NCI-H774 (cell line): ENCODE measurements around the gene IRF2BP2.
"Not testable (repeated sequence)": the region's sequence is repeated elsewhere in the genome, so short reads cannot be mapped to it uniquely, and the experiment has no call there.

ENCODE experiments used
- DNase-seq: peaks from one replicate; lab custom pipeline; 2025; lab: John Stamatoyannopoulos, UW

Gene IRF2BP2

DNA sequence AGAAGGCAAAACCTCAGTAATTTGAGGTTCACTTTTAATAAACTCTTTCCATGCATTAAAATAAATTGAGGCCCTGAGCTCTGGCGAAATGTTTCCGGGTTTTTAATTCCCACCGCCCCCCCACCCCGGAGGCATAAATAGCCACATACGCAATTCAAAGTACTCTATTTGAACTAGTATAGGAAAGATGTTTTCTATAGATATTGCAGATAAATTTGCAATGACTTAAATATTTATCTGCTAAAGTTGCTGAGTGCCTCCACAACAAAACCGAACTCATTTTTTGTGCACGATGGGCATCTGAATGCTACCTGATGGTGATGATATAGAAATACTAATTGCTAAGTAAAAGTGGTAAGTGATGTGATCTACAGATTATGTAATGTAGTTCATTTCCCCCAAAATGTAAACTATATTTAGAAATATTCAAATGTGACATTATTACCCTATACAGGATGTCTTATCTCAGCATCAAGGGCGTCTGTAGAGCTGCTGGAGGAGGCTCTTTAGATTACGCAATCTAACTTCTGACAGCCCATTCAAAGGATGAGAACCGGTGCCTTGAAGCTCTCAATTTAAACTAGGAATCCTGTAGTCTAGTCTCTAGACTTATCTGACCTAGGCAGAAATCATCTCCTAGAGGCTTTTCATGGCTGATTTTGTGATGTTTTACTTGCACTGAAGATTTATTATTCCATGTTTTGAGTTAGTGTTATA is 8.5 kb downstream of the IRF2BP2 start:
- no peak for DNase-seq

DNA sequence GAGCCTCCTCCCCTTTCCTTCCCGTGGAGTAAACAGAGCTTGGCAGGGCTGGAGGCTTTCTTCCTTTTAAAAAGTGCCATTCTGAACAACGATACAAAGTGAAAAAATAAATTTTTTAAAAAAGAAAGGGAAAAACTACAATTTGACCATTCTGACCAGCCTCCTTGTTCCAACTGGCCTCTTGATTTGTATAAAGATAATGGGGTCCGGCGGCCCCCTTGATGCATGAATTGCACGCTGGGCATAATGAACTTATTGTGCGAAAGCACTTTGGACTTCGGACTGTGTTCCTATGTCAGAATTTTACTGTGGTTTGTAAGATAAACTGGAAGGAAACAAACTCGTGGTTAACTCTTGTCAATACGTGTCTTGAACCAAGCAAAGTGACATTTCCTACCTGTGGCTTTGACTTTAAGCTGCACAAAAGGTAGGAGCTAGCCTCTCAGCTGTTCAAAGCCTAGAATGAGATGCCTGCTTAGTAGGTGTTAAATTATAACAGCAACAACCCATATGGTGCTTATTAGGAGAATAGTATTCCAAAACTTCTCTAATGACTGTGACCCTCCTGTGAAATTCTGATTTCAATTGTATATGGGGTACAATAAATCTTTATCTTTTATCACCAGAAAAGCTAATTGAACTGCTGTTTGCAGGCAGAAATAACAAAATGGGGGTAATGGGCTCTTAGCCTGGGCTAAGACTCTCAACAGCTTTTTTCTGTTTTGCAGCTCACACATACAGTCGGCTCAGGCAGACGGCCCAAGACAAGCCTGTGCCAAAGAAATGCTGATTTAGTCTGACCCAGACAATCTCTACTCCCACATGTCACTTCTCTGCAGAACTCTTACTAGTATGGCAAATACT is 9.3 kb downstream of the IRF2BP2 start:
- no peak for DNase-seq

DNA sequence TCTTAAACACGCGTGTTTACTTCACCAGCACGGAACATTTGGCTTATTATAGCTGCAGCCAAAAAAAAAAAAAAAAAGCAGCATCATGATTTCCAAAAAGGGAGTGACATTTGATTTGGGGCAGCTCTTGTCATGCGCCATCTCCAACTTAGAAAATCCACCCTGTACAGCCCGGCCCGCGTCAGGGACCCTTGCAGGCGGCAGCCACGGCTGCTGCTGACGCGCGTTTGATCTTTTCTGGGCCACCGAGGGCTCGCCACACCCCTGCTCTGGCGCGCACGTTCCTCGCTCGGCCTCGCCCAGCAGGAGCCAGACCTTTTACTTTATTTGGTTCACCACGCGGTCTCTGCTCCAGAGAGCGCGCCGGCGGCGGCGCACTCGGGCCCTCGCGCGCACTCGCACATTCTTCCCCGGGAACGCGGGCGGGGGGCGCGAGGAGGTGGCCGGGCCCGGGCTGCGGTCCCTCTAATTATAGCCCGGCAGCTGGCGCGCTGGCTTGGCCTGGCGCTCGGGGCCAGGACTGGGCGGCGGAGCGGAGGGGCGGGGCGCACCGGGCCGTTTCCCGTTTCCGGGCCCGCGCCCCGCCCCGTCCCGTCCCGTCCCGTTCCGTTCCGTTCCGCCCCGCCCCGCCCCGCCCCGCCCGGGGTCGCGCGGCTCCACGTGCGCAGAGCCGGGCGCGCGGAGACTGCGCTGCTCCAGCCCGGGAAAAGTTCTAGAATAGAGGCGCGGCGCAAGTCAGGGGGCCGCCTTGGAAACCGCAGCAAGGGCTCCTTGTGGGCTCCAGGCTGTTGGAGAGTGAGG is 10.2 kb downstream of the IRF2BP2 start:
- peak; percentile 91 for DNase-seq

DNA sequence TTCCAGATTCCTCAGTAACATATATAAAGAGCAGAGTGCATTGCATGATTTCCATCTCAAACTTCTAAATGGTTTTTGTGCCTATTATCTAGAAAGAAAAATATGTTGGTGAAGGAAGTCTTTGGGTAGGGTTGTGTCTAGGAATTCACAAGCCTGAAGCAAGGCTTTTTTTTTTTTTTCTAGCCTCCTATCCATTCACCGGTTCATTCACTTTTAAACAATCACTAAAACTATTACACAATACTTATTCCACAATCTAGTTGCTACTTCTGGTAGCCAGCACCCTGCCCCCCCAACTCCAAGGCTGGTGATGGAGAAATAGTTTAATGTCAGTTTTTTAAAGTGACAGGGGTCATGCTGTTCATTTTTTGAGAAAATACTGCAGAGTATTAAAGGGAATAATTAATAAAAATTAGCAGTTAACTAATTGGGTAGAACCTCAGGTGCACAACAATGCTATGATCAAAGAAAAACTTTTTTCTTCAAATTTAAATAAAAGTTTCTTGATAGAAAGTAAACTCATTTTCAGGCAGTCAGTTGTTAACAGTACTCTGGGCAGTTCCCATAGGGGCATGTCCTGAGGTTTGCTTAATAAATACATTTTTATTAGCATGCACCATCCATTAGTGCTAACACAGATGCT is 10.9 kb downstream of the IRF2BP2 start:
- DNase-seq, result no peak

DNA sequence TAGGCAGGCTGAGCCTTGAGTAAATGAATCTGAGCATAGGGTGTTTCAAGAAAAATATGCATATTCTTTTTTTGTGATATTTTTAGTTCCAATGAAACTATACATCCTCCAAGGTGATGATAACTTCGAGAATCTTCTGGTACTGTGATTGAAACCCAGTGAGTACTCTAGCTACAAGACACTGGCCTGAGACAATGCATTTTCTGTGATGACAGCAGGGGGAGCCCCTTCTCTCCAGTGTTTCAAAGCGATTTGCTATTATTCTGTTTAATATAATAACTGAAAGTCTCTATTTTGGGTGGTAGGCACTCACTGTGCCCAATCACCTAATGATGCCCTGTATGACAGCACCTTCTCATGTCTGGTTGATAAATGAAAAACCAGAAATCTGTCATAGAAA is 12.1 kb downstream of the IRF2BP2 start:
- DNase-seq, result no peak

DNA sequence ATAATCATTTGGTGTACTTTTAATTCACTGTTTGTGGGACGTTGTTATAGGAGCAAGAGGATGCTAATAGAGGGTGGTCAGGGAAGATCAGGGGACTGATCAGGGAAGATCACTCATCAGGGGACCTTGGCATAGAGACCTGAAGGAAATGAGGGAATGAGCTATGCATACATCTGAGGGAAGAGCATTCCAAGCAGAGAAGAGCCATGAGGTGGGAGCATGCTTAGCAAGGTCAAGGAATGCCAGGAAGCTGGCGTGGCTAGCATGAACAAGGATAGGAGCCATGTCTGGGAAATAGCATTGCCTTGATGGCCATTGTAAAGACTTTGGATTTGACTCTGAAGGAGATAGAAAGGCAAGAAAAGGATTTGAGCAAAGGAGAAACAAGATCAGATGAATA is 14.1 kb downstream of the IRF2BP2 start:
- no peak for DNase-seq

DNA sequence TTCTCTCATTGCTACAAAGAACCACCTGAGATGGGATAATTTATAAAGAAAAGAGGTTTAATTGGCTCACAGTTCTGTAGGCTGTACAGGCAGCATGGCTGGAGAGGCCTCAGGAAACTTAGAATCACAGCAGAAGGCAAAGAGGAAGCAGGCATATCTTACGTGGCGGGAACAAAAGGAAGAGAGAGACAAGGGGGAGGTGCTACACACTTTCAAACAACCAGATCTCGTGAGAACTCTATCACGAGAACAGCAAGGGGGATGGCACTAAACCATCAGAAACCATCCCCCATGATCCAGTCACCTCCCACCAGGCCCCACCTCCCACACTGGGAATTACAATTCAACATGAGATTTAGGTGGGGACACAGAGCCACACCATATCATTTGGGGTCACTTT is 15.4 kb downstream of the IRF2BP2 start:
- not testable (repeated sequence) for DNase-seq

DNA sequence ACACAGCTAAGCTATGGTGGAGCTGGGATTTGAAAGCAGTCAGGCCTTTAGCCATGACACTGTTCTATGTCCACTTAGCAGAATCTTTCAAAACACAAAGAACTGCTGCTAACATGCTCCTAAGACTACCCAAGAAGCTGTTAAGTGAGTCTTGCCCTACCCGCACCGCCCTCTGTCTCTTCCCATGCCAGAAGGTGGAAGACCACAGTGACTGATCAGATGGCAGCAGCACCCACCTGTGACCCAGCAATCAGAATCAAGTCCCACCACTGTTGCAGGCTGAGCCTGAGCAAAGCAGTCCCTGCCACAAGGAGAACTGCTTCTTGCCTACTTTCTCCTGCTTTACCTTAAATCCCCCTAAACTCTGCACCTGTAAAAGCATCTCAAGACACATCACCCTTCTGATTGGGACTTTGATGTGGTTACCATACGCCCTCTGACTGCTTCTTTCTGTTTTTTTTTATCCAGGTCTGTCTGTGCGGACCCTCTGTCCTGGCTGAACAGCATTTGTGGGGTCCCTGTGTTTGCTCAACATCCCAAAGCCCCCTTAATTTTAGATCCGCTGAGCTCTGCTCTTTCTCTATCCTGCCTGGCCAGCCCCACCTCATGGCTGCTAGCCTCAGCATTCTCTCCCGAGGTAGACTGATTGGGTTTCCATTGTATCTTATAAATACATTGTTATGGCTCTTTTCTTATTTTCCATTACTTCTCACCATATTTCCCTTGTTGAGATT is 16.0 kb downstream of the IRF2BP2 start:
- no peak for DNase-seq

DNA sequence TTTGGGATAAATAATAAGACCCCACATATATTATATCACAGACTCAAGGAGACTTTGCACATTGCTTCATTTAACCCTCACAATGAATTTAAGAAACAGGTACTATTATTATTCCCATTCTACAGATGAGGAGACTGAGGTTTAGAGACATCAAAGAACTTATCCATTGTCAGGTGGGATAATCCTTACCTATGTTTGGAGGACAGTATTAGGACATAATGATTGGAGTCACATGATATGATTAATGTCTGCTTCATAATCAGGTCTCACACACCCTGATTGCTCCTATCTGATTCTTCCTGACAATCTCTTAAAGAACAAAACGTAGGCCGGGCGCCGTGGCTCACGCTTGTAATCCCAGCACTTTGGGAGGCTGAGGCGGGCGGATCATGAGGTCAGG is 16.9 kb downstream of the IRF2BP2 start:
- no peak for DNase-seq

DNA sequence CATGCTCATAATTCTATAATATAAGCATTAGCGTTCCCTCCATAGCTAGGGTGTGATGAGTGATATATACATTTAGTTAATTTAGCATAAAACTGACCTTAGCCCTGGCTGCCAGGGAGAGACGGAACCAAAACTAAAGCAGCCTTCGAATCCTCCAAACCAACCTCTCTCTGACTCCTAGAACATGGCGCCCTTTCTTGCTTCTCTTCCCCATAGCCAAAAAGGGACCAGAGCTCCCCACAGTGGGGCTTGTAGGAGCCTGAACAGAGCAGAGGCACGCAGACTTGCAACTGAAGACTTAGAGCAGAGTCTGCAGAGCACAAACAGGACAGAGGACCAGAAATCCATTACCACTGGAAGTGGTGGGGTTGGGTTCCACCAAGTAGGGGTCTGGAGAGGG is 17.7 kb downstream of the IRF2BP2 start:
- DNase-seq, result no peak

DNA sequence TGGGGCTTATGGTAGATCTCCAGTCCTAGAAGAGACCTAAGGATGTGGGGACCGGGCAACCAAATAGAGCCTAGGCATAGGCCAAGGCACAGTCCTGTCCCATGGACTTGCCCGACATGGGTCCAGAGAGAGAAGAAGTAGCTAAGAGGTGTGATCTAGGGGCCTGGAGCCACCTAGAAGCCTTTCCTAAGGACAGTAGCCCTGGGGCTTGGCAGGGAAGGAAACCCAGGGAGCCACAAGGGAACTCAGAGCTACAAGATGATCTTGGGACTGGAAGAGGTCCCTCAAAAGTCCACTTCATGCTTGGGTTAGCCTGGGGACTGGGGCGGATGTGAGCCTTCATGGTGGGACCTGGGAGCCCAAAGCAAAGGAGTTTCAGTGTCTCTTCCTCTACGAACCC is 18.8 kb downstream of the IRF2BP2 start:
- DNase-seq, result no peak

DNA sequence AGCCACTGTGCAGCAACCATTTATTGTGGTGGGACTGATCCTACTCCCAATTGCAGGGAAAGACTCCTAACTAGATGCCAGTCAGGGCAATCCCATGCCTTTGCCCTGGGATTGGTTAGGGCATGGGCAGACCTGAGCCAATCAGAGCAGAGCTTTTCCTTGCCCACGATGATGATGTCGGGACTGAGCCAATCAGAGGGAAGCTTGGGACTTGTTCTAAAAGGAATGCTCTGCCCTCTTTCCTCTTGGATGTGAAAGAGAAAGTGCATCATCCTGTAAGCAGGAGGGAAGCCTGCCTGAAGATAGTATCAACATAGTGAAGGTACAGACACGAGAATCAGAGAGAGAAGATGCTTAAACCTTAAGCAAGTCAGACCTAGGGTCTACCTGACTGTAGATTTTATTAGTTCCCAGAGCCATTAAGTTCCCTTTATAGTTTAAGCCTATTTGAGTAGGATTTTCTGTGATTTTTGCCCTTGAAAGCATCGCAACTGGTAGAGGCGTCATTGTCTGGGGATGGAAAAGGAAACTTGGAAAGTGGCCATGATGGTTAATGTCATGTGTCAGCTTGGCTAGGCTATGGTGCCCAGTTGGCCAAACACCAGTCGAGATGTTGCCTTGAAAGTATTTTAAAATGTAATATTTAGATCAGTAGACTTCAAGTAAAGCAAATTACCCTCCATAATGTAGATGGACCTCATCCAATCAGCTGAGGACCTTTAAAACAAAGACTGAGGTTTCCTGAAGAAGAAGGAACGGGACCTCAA is 19.9 kb downstream of the IRF2BP2 start:
- no peak for DNase-seq

DNA sequence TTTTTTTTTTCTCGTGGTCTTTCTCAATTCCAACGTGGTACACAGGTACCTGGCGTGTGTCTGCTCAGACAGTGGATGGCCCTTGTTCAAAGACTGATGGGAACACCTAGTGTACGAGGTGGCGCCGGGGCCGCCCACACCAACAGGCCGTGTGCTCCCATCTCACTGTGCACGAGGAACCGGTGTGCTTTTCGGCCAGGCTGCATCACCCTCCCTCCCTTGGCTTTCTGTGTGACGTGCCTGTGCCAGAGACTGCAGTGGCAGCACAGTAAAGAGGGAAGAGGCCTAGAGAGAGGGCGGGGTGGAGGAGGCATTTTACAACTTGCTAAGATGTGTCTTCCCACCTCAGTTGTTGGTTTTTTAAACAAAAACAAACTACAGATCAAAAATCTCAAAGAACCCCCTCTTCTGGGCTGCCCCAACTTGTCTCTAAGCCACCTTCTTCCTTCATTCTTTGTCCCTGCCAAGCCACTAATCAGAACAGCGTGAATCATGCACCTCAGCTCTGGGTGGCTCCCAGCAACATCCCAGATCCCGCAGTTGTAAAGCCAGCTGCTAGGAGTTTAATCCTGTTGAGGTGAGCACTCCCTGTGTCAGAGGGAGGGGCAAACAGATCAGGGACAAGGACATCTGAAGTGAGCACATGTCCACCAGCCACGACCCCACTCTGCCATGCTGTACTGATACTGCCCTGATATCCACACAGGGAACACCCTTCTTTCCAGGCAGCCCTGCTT is 20.7 kb downstream of the IRF2BP2 start:
- DNase-seq, result no peak

DNA sequence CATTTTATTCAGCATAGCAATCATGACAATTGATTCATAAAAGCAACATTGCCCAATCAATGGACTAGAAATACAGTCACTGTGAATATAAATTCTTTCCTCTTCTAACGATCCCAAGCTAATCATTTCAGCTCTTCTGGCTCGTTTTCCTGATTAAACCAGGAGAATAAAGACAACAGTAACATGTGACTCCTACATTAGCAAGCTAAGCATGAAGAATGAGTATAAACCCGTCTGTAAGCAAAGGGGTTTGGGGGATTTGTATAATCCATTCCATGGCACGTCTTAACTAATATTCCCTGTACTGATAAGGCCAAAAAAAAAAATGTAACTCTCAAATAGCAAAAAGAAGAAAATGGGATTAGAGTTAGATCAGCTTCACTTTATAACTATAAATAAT is 21.6 kb downstream of the IRF2BP2 start:
- DNase-seq, result no peak

DNA sequence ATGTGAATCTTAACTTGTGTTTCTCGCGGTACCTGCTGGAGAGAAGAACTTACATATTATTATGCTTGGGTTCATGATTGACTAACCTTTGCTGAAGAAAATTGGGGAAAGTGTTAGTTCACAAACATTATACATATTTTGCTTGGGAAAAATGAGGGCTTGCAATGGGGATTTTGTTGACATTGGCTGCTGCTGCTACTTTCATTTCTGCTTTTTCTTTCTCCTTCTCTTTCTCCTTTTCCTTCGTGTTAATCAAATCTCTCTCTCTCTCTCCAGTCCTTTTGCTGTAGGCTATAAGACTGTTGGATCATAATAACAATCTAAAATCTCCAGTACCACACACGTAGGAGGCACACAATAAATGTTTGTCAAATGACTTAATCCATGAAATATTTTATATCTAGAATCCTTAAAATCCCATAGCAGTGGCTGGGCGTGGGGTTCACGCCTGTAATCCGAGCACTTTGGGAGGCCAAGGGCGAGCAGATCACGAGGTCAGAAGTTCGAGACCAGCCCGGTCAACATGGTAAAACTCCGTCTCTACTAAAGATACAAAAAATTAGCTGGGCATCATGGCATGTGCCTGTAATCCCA is 23.0 kb downstream of the IRF2BP2 start:
- no peak for DNase-seq

DNA sequence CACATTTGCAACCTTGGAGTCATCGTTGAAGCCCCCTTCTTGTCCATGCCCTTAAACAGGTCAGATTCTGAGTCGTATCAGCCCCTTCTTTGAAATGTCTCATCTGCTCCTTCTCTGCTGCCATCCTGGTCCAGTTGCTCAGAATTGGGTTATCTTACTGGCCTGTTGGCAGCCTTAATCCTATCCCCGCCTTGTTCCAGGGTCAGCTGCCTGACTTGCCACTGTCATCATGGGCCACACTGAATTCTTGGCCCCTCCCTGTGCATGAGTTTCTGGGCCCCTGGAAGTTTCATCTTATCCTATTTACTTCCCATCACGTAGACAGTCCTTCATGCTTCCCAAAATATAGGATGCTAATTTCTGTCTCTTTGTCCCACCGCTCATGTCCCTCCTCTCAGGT is 23.7 kb downstream of the IRF2BP2 start:
- DNase-seq, result no peak

DNA sequence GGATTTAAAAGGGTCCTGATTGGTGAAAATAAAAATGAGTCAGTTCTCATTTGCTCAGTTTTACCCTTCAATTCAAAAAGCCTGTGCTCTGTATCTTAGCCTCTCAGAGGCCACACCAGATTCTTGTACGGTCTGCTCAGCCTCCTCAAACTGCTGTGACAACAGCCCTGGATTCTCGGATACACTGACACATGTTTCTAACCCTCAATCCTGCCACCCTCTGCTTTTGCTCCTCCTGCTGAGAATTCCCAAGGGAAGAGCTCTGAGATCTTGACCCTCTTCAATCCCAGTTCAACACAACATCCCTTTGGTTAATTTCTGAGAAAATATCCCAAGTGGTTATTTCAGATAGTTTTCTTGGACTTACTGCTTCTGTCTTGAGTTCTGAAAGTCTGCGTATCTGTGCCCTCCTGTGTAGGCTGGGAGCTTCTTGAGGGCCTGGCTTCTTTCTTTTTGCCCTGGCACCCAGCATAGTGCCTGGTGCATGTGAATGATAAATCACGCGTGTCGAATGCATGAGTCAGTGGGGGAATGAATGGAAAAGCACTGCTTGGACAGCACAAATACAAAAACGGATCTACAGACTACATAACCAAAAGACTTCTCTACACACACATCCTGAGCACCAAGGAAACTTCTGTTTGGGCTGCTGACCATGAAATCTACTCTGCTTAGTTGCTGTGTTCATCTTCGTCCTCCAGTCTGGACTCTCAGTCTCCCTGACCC is 24.5 kb downstream of the IRF2BP2 start:
- DNase-seq, result no peak

DNA sequence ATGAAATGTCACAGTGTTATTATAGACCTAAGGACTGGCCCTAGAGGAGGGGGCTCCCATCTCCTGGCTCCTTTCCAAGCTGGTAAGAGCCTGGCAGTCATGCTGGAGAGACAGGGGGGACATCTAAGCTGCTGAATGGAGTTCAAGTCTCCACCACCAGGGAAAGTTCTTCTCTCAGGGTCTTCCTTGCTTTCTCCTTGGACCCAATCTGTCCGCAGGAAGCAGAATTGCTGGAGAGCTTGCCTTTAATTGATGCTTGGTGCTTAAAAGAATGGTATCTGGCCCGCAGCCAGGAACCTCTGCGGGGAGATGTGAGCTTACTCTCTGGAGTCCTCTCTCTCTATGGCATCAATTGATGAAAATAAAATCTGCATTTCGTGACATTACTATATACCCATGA is 25.1 kb downstream of the IRF2BP2 start:
- no peak for DNase-seq

DNA sequence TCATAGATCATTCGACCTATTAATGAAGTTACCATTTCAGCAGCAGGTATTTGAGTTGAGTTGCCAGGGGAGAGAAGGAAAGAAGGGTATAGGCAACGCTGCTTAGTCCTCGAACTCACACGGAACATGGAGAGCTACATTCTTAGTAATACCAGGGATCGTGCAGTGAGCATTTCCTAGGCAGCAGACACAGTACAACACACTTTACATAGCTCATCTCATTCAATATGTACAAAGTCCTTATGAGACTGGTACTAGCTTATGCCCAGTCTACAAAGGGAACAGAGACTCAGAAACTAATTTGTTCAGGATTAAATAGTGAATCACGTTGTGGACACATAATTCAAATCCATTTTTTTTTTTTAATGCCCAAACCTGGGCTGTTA is 25.6 kb downstream of the IRF2BP2 start:
- DNase-seq, result no peak
